DMS53 treated with DMSO at 0.1 percent for 48 hours (cell line): ENCODE results near the gene L3MBTL4.
"Not testable (repeated sequence)": the region's sequence is repeated elsewhere in the genome, so short reads cannot be mapped to it uniquely, and the experiment has no call there.

ENCODE experiments used
- DNase-seq: peaks from one replicate; lab custom pipeline; 2025; ENCODE audit not compliant: unreplicated experiment; lab: John Stamatoyannopoulos, UW

Gene L3MBTL4

DNA sequence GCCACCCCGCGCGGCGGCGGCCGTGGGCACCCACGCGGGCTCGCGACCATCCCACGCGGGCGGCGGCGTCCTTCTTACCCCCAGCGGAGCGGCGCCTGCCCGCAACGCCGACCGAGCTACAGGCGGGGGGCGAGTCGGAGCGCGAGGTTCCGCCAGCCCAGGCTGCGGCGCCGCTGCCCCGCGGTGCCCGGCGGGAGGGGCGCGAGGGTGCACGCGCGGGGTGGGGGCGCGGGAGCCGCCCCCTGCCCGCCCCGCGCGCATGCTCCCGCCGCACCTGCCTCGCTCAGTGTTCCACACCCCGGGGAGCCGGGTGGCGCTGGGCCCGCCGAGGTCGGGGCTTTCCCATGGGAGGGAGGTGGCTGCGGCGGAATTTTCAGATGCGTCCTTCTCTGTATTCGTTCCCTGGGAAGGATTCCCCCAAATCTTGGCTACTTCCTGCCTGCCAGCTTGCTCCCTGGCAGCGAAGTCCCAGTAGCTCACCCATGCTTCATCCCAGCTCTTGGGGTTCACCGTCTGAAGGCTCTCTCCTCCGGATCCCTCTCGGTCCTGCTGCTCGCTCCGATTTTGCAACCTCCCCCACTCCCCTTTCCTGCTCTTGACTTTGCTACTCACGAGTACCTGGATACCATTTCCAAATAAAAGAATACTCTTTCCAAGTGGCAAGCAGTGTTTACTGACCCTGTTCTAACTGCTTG, at the start of gene L3MBTL4:
Gene L3MBTL4 (minus strand): TSS at position 189 of the 695 bp plus-strand sequence. CDS start 103,286 bp downstream, outside the sequence.
- peak; percentile 54 for DNase-seq

DNA sequence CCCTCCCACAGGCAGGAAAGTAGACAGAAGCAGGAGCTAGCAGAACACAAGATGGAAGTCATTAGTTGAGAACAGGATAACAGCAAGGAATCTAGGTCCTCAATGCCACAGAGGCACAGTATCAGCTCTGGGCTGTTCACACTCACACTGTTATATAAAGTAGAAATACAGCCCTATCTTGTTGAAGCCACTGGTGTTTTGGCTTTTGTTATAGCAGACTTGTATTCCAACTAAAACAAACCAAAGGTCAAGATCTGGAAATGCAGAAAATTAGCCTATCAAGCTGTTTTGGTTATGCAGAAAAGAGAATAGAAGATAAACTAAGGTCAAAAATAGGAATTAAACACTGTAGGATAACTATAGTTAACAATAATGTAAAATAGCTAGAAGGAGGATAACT, 37.5 kb upstream of the L3MBTL4 start:
- no peak for DNase-seq

DNA sequence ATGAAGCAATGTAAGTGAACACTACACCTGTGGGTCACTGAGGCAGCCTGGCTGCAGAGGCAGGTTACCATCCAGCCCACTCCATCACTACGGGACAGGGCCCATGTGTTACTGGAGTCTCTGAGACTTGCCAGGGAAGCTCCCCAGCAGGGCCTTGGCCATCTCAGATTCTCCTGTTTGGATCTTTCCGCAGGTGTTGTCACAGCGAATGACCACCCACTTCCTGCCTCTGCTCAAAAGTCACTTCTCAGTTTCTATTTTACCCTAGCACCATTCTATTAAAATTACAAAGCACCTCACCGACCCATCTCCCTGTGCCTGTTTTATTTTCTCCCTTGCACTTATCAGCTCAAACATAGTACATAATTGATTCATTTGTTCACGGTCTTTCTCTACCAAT, 34.5 kb upstream of the L3MBTL4 start:
- DNase-seq = no peak

DNA sequence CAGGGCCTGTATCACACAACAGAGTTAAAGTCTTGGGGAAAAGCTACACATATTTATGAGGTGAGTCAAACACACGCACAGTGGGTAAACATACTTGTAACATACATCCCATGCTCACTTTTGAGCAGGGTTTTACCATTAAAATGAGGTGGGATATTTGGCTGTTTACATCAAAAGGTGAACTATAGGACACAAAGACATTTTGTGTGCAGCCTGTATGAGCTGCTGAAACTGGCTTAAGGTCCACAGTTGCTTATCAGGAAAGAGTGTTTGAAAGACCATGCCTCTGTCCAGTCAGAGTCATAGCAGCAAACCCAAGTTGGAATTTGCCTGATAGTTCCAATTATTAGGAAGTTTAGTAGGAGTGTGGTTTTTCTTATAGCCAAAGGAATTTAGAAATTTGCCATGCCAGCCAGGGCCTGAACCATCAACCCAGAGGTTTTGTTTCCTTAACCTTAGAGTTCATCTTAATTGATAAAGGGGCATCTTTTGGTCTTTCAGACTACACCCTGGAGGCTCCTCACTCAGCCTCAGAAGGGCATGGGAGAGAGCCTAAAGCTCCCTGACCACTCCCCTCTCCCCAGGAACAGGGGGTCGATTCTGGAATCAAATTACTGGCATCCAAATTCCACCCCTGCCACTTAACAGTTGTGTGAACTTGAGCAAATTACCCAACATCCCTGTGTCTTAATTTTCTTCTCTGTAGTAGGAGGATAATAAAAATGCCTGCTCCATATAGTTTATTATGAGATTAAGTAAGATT, 29.9 kb upstream of the L3MBTL4 start:
- DNase-seq = no peak

DNA sequence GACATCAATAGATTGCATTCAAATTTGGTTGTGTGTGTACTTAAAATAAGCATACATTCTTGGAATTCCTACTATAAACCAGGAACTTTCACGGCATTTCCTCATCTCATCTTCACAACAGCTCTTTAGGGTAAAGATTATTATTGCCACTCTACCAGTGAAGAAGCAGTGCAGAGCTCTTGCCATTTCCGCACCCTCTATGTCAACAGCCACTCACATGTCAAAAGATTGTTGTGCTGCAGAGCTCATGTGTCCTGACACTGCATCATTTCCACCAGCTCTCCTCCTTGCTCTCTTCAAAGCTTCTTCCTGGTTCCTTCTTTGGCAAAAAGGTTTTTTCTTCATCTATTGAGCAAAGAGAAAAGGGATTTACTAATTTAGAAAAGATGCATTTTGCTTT, 26.5 kb upstream of the L3MBTL4 start:
- no peak for DNase-seq

DNA sequence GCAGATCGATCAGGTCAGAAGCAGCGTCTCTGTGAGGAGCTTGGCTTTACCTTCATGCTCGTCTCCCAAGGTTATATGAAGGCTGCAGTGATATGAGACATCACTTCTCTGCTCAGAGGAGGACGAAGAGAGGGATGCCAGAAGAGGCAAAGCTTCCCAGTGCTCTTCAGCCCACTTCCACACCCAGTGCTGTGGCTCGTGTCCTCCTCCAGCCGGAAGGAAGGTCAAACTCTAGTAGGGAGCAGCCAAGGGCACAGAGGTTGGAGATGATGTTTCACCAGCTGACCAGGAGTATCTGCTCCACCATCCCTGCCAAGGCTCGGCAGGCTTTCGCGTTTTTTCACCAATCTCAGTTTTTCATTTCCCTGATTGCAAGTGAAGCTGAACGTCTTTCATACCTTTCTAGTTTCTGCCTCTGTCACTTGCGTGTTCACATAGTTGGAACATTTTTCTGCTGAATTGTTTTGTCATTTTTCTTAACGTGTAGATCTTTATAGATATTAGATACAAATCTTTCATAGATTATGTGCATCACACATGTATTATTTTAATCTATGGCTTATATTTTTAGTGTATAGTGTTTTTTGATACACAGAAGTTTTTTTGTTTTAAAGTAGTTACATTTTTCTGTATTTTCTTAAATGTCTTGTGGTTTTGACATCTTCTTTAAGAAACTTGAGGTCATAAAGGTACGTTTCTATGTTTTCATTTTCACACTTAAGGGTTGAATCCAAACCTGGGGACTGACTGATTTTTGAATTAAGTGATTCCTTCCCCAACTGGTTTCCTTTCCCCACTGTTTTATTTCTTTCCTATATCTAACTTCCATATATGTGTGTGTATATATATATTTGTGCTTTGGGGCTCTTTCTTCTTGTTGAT, 23.5 kb upstream of the L3MBTL4 start:
- DNase-seq = no peak

DNA sequence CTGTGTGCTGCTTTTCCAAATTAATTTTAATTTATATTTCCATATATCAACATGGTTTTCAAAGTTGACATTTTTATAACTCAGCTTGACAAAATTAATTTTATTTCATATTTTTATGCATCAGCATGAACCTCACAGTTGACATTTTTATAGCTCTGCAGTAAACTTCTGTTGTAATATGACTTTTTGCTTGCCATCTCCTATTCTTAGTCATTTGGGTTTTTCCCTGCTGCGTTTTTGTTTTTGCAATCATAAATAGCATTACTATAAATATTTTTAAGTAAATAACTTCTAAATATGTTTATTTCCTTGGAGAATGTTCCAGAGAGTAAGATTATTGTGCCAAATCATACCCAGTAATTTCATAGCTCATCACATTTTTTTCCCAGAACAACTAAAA, 21.0 kb upstream of the L3MBTL4 start:
- DNase-seq = no peak

DNA sequence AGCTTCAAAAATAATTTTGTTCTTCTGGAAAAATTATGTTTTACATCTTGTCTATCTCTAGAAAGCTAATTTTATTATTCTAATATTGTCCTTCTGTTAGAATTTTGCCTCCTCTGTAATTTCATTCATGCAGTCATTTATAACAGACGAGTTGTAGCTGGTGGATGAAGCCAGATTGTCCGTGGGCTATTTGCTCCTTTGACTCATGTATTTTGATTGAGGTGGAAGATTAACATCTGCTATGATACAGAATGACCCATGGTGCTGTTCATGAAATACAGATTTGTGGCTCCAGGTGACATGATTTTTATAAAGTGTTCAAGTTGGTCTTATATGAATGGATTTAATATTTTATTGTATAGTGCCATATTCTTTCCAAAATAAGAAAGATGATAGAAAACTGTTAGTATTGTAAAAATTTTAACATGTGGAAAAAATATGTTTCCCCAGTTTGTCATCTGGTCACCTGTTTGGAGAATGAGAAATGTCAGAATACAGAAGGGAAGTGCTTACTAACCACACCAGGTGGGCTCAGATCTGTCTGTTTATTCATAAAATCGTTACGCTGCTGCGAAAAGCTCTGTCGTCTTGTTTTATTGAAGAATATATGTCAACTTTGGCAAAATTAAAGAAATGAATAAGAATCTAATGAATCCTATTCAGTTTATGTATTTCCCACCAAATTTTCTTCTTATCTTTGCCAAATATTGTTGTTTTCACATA, 20.4 kb upstream of the L3MBTL4 start:
- no peak for DNase-seq

DNA sequence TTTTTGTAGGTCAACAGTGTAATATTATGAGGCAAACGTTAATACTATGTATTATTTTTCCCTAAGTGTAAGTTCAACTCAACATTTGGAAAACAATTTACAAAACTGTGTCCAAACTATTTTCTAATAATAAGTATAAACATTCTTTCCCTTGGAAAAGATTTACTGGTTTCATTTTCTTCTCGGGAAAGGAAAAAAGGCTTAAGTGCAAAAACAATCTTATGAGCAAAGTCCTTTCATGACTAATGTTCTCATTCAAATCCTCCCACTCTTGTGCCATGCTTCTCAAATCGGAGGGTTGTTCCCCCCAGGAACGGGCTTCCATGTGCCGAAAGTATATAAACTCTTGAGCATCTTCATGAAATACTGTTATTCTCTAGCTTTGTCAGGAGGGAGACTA, 19.8 kb upstream of the L3MBTL4 start:
- no peak for DNase-seq

DNA sequence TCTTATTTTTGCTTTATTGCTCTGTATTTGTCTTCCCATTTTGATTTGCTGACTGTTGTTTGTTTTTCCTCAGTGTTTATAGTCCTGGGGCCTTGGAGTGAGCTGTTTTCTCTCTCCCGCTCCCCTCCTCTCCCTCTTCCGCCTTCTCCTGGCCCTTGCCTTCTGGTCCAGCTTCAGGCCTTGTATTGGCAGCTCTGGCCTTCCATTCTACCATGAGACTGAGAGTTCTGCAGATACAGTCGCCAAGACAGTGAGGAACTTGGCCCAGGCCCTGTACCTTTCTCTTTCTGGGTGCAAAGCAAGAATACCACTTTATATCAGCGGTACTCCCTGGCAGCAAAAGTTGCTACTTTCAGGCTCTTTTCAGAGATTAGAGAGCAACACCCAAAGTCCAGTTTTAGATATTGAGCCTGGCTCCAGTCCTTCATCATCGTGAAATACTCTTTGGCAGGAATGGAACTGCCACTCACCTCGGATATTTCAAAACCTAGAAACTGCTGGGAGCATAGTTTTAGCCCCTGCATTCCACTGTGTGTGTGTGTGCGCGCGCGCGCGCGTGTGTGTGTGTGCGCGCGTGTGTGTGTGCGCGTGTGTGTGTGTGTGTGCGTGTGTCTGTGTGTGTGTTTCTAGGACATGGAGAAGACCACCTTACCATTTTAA, 17.1 kb upstream of the L3MBTL4 start:
- DNase-seq = no peak

DNA sequence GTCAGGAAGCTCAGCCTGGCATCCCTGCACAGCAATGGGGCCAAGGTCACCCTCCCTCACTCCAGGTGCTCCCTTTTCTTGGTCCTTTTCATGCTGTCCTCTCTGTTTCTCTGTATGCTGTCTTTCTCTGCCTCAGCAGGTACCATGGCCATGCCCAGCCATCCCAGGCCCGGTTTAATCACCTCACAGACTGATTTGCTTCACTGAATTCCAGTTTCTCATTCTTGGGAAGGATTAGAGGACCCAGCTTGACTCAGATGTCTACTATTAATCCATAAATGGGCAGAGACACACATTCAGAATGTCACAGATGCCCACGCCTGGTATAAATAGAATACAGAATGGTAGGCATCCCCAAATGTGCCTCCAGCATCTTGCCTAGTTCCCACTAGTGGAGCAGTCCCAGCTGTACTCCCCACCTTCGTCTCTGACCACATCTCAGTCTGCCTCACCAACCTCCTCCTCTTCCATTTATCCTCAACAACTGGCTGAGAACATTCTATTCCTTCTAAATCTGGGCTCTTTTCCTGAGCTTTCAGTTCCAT, 14.2 kb upstream of the L3MBTL4 start:
- DNase-seq = no peak

DNA sequence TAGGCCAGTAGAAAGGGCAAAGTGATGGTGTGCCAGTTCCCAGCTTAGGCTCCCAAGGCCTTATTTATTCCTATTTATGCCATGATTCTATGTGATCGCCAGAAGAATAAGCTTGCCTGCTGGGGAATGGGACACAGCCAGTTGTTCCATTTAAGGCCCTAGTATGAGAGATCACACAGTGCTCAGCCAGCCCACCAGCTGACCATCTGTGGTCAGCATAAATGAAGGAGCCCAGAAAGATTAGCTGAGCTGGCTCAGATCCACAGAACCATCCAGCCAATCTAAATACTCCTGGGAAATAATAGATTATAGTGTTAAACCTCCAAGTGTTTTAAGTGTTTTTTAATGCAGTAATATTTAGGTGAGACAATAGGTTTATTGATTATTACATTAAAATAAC, 12.6 kb upstream of the L3MBTL4 start:
- no peak for DNase-seq

DNA sequence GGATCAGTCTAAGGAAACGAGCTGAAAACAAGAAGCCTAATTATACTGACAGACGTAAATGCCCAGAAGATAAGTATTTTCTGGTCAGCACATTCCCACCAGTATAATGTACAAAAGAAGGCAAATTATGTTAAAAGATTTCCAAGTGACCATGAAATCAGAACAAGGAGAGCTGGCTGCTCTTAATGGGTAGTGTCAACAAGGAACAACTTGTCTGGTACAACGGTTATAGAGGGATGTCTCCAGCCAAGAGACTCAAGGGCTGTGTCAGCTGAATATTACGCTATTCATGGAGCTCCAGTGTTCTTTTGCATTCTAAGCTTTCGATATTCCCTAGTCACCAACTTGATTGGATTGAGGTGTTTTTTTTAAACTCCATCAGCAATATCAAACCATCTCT, 8.6 kb upstream of the L3MBTL4 start:
- no peak for DNase-seq

DNA sequence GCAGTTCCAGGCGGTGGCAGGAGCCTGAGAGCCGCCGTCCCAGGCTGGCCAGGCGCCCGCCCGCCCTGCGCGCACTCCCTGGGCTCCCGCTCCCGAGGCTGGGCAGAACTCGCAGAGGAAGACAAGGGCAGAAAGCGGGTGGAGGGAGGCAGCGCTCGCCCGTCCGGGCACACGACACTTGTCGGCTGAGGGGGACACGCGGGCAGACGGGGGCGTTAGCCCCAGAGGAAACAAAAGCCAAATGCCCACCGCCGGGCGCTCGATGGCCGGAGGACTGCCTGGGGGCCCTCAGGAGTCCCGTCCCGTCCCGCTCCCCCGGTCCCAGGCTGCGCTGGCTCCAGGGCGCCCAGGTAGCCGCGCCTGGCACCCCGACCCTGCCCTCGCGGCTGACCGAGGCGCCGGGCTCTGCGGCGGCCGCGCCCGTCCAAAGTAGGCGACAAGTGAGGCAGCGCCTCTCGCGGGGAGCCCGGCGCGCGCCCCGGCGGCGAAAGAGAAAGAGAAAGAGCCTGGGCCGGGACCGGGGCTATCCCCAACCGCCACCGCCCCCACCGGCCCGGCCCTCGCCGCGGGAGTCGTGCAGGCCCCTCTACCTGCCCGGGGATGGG, 491 bp downstream of the L3MBTL4 start:
- DNase-seq = peak; percentile 43

DNA sequence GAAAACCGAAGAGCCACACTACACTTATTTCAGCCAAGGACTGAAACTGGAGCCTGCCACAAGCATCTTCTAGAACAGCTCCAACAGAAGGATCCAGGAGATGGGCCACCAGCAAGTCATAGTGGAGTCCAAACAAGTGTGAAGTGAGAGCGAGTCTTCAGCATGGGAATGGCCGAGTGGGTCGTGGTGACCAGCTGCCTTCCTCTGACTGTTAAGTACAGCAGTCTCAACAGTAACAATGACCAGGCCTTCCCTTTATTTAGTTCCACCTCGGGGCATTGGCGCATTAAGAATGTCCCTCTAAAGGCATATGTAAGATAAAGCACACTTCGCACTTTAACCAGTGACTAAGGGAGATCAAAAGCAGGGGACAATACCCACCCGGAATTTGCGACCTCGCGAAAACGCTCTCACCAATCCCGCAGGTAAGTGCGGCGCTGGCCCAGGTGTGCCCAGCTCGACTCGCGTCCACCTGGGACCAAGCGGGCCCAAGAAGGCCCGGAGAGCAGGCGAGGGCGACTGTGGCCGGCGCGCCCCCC, 1.1 kb downstream of the L3MBTL4 start:
- peak; percentile 41 for DNase-seq

DNA sequence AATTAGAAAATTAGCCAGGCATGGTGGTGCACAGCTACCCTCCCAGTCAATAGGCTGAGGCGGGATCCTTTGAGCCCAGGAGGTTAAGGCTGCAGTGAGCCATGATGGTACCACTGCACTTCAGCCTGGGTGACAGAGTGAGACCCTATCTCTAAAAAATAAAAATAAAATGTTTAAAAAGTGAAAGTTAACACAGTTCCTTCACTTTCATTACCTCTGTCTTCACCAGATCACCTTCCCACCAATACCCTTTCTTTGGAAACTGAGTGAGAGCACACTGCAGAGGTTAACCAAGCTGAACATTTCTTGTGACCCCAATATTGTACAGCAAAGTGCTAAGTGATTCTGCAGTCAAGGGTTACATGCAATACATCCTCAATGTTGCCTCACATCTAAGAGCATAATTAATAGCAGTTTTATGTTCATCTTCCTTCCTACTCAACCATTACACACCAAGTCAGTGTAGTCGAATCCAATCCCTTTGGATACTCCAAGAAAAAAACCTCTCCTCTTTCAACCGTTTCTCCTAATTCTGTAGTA, 1.7 kb downstream of the L3MBTL4 start:
- DNase-seq = no peak

DNA sequence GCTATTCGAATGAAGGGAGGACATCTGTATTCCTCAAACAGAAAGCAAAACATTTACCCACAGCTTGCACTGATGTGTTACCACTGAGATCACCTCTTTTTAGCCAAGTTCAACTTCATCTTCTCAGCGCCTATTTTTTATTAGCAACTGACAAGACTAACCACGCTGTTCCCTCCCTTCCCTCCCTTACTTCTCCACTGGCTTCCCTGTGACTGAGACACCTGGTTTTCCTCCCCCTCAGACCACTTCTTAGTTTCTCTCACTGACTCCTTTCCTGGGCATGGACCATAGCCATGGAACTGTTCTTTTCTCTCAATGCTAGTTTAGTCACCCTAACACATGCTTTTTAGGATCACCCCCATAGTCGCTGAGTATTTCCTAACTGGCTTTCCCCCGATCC, 3.3 kb downstream of the L3MBTL4 start:
- no peak for DNase-seq

DNA sequence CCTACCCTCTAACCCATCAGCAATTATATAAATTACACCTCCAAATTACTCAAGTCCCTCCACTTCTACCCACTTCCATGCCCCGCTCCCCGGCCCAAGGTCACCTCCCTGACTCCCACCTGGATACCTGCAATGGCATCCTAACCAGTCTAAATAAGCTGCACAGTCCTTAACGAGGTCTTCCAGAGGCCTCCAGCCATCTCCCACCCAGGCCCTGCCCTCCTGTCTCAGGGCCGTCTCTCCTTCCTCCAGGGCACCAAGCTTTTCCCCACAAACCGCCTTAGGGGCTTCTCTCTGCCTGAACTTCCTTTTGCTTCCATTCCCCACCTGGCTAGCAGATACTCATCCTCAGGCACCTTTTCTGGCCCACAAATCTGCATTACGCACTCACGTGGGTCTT, 4.8 kb downstream of the L3MBTL4 start:
- no peak for DNase-seq

DNA sequence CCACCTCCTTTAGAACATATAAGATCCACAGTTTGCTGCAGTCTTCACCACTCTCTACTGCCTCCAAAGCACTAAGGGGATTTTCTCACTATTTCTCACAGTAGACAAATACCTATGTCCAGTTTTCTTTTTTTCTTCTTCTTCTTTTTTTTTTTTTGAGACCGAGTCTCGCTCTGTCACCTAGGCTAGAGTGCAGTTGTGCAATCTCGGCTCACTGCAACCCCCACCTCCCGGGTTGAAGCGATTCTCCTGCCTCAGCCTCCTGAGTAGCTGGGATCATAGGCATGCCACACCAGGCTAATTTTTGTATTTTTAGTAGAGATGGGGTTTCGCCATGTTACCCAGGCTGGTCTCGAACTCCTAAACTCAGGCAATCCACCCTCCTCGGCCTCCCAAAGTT, 6.2 kb downstream of the L3MBTL4 start:
- DNase-seq = not testable (repeated sequence)
